ENCODE measurements around the gene ASIC2. TPM values are rescaled to one million over a fixed set of nuclear protein-coding genes. Genes with fewer than 3 reads are reported as not detected.

ASIC2 gene
- total and polyA plus RNA-seq, 9 of the 15 experiments (the other 6 are each of a cell fraction or from before 2014, with no cell fraction given): not detected

DNA sequence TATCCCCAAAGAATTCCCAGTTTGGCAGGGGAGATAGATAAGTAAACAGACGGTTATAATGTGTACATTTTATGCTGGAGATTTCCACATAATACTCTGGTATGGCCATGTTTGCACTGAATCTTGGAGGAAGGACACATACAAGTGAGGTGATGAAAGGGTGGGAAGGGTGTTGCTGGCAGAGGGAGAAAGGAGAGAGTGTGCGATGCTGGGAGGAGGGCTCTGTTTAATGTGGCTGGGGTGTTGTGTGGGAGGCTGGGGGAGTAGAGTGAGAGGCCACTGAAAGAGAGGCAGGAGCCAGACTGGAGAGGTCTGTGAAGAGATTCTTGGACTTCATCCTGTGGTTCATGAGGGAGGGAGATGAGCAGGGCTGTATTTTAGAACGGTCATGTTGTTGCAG is 213.9 kb downstream of the ASIC2 start:
- no peak for DNase-seq (ENCODE audit: extremely low read depth in 1 of 4, low spot score in 3 of 4)
- no peak overlapping the region for H2AFZ ChIP-seq (ENCODE audit: low read depth, low read length)
- 0% methylated on average over 3 of the region's 3 CpGs for WGBS (ENCODE audit: insufficient coverage, low coverage, missing lambda C conversion rate)
- H3K27me3 ChIP-seq (ENCODE audit: control insufficient read depth in 2 of 2, insufficient read depth in 2 of 2, low read length in 2 of 2): peaks cover 0 to 3% of the 10 kb centered on the region in 2 experiments; a peak in 2 of 5 replicates
- no peaks in the 10 kb centered on the region for H3K9me1 ChIP-seq (ENCODE audit: control insufficient read depth, insufficient read depth, low read length)
- CTCF ChIA-PET (ENCODE audit: low intra/inter-chr PET ratio): no interaction called here
- TF ChIP-seq MYNN (IDR thresholded peaks at IDR 0.05) (no peak), MYNN (CRISPR knock-in tag; IDR thresholded peaks at IDR 0.05) (no peak), NFE2L1 (tag; IDR thresholded peaks at IDR 0.05; ENCODE audit: borderline replicate concordance, low read depth) (no peak), CREB1 (IDR thresholded peaks at IDR 0.05) (no peak), CREB1 (CRISPR knock-in tag; IDR thresholded peaks at IDR 0.05) (no peak), XRCC5 (IDR thresholded peaks at IDR 0.05; ENCODE audit: low read depth, low read length) (no peak), PHB (CRISPR knock-in tag; IDR thresholded peaks at IDR 0.05) (no peak), TEAD4 (IDR thresholded peaks at IDR 0.05; ENCODE audit: low read length) (no peak), TEAD4 (CRISPR knock-in tag; IDR thresholded peaks at IDR 0.05; ENCODE audit: borderline replicate concordance) (no peak), ELF2 (CRISPR knock-in tag; IDR thresholded peaks at IDR 0.05) (no peak), PYGO2 (tag; IDR thresholded peaks at IDR 0.05) (no peak), POLR2H (tag; IDR thresholded peaks at IDR 0.05; ENCODE audit: low read depth) (no peak), ZNF778 (CRISPR knock-in tag; IDR thresholded peaks at IDR 0.05) (no peak), KLF6 (CRISPR knock-in tag; IDR thresholded peaks at IDR 0.05; ENCODE audit: borderline replicate concordance) (no peak), DNMT1 (IDR thresholded peaks at IDR 0.05) (no peak), RBBP5 (IDR thresholded peaks at IDR 0.05; ENCODE audit: borderline replicate concordance, insufficient read depth, low read length, poor library complexity, severe bottlenecking) (no peak), CSDE1 (IDR thresholded peaks at IDR 0.05) (no peak), ZNF354B (CRISPR knock-in tag; IDR thresholded peaks at IDR 0.05) (no peak)
- TF ChIP-seq, protein P1, sequence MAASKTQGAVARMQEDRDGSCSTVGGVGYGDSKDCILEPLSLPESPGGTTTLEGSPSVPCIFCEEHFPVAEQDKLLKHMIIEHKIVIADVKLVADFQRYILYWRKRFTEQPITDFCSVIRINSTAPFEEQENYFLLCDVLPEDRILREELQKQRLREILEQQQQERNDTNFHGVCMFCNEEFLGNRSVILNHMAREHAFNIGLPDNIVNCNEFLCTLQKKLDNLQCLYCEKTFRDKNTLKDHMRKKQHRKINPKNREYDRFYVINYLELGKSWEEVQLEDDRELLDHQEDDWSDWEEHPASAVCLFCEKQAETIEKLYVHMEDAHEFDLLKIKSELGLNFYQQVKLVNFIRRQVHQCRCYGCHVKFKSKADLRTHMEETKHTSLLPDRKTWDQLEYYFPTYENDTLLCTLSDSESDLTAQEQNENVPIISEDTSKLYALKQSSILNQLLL (CRISPR knock-in tag; IDR thresholded peaks at IDR 0.05; ENCODE audit: borderline replicate concordance): no peak
- TF ChIP-seq, protein P2, sequence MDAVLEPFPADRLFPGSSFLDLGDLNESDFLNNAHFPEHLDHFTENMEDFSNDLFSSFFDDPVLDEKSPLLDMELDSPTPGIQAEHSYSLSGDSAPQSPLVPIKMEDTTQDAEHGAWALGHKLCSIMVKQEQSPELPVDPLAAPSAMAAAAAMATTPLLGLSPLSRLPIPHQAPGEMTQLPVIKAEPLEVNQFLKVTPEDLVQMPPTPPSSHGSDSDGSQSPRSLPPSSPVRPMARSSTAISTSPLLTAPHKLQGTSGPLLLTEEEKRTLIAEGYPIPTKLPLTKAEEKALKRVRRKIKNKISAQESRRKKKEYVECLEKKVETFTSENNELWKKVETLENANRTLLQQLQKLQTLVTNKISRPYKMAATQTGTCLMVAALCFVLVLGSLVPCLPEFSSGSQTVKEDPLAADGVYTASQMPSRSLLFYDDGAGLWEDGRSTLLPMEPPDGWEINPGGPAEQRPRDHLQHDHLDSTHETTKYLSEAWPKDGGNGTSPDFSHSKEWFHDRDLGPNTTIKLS (IDR thresholded peaks at IDR 0.05; ENCODE audit: borderline replicate concordance, low read depth): no peak
- H3K9ac ChIP-seq (ENCODE audit: insufficient read depth in 1 of 2, low read depth in 2 of 2, low read length in 2 of 2): no peak overlapping the region
- H3K79me2 ChIP-seq (ENCODE audit: control insufficient read depth, insufficient read depth, low read length): no peaks in the 10 kb centered on the region
- no peaks in the 10 kb centered on the region; the same call in 1 of the 2 replicates for H4K20me1 ChIP-seq (replicated peaks; ENCODE audit: control insufficient read depth, insufficient read depth, low read length)
- FAIRE-seq: no peak
- in situ Hi-C loops (cut with MboI) (no loop called here), intact Hi-C loops (cut with micrococcal nuclease) (no loop called here)
- no peak overlapping the region for H3K27ac ChIP-seq (ENCODE audit: extremely low read depth, low read depth, low read length)
- no peaks in the 10 kb centered on the region for H3K9me3 ChIP-seq (replicated peaks; ENCODE audit: control insufficient read depth, insufficient read depth, low read depth, low read length)
- H3K4me2 ChIP-seq (ENCODE audit: insufficient read depth, low read length): no peak overlapping the region
- BruUV-seq (replicated peaks): no TSS peak
- no peaks in the 10 kb centered on the region for H3K36me3 ChIP-seq (ENCODE audit: control insufficient read depth, insufficient read depth, low read length)
- H3K4me1 ChIP-seq (replicated peaks in 1 of 2; ENCODE audit: control insufficient read depth in 2 of 2, insufficient read depth in 2 of 2, low read length in 2 of 2): no peaks in the 10 kb centered on the region
- no peak overlapping the region for H3K4me3 ChIP-seq
- ATAC-seq: no peak
- POLR2A ChIA-PET: no interaction called here
